ENCODE measurements around the gene POU2AF1. TPM values are rescaled to one million over a fixed set of nuclear protein-coding genes. Genes with fewer than 3 reads are reported as not detected.

POU2AF1 gene
- total and polyA plus RNA-seq, 4 donors, result 0.21 to 2.0 (median 0.83) TPM

DNA sequence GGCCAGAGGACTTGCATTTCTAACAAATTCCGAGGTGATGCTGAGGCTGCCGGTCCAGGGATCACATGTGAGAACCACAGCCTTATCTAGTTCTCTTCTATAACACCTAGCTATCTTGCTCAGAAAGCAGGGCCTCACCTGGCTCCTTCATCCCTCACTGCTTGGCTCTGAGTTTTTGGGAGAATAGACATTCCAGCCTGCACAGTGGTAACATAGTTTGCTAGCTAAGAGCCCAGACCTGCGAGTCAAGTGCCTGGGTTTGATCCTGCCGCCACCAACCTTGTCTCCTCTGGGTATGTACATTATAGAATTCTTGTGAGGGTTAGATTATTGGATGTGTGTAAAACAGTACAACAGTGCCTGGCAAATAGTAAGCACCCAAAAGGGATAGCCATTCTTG lies 13.5 kb upstream of the POU2AF1 start:
- 95% methylated on average over 4 of the region's 4 CpGs for WGBS

DNA sequence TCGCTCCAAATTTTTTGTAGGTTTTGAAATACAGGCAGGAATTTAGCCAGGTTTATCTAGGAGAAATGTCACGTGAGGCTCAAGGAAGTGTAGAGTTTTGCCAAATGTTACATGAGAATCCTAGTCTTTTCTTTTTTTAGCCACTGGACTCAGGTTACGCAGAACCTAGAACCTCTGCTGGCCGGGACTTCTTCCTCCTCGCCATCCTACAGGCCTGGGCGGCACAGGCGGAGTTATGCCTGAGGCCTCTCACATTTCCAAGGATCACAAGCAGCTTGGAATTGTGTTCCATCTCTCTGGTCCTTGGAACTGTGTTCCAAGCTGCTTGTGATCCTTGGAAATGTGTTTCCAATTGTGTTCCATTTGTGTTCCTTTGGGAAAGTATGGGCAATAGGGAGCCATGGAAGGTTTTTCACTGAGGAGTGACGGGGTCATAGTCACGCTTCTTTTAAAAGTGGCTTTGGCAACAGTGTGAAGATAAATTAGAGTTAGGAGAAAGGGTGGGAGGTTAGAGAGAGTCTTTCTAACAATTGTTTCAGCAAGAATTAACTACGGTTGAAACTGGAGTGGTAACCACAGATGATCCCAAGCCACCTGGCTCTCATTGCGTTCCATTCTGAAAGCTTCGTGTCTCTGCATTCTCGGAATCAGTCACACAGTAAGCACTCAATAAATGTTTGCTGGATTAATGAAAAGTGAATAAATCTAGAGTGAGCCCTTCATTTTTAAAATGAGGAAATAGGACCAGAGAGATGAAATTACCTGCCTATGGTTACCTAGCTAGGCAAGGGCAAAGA lies 12.5 kb upstream of the POU2AF1 start:
- WGBS, result 91% methylated on average over 13 of the region's 13 CpGs
- Histone ChIP-seq H3K9ac (ENCODE audit: low read depth in 1 of 2, low read length in 2 of 2) (no peak overlapping the region), H3K27me3 (ENCODE audit: control insufficient read depth in 4 of 4, insufficient read depth in 4 of 4, low read length in 3 of 4) (no peaks in the 10 kb centered on the region), H3K36me3 (ENCODE audit: control insufficient read depth in 4 of 4, insufficient read depth in 3 of 4, low read depth in 1 of 4, low read length in 3 of 4) (no peaks in the 10 kb centered on the region), H3K4me3 (ENCODE audit: low read depth in 1 of 3, low read length in 3 of 3) (no peak overlapping the region), H3K9me3 (ENCODE audit: control insufficient read depth in 4 of 4, low read length in 3 of 4) (no peaks in the 10 kb centered on the region), H3K27ac (ENCODE audit: low read depth in 1 of 2, low read length in 2 of 2) (no peak overlapping the region), H3K4me1 (ENCODE audit: control insufficient read depth in 4 of 4, insufficient read depth in 4 of 4, low read length in 3 of 4) (peaks cover 0 to 11% (median 0%) of the 10 kb centered on the region in 4 donors)
- DNase-seq (ENCODE audit: low spot score), result no peak
- TF ChIP-seq HNF4A (conservative IDR thresholded peaks at IDR 0.05) (no peak), SP1 (IDR thresholded peaks at IDR 0.05) (no peak), HNF4G (IDR thresholded peaks at IDR 0.05) (no peak), FOXA2 (IDR thresholded peaks at IDR 0.05) (no peak), RXRA (IDR thresholded peaks at IDR 0.05) (no peak), EGR1 (IDR thresholded peaks at IDR 0.05; ENCODE audit: low read depth in 2 of 2) (no peak), GABPA (IDR thresholded peaks at IDR 0.05 in 1 of 2, conservative IDR thresholded peaks at IDR 0.05 in 1 of 2) (no peak), RAD21 (IDR thresholded peaks at IDR 0.05) (no peak), NR2F2 (IDR thresholded peaks at IDR 0.05) (no peak)
- TF ChIP-seq, protein P1, sequence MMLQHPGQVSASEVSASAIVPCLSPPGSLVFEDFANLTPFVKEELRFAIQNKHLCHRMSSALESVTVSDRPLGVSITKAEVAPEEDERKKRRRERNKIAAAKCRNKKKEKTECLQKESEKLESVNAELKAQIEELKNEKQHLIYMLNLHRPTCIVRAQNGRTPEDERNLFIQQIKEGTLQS (IDR thresholded peaks at IDR 0.05), result no peak
- TF ChIP-seq, protein P2, sequence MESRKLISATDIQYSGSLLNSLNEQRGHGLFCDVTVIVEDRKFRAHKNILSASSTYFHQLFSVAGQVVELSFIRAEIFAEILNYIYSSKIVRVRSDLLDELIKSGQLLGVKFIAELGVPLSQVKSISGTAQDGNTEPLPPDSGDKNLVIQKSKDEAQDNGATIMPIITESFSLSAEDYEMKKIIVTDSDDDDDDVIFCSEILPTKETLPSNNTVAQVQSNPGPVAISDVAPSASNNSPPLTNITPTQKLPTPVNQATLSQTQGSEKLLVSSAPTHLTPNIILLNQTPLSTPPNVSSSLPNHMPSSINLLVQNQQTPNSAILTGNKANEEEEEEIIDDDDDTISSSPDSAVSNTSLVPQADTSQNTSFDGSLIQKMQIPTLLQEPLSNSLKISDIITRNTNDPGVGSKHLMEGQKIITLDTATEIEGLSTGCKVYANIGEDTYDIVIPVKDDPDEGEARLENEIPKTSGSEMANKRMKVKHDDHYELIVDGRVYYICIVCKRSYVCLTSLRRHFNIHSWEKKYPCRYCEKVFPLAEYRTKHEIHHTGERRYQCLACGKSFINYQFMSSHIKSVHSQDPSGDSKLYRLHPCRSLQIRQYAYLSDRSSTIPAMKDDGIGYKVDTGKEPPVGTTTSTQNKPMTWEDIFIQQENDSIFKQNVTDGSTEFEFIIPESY (IDR thresholded peaks at IDR 0.05), result no peak
- TF ChIP-seq, protein P3, sequence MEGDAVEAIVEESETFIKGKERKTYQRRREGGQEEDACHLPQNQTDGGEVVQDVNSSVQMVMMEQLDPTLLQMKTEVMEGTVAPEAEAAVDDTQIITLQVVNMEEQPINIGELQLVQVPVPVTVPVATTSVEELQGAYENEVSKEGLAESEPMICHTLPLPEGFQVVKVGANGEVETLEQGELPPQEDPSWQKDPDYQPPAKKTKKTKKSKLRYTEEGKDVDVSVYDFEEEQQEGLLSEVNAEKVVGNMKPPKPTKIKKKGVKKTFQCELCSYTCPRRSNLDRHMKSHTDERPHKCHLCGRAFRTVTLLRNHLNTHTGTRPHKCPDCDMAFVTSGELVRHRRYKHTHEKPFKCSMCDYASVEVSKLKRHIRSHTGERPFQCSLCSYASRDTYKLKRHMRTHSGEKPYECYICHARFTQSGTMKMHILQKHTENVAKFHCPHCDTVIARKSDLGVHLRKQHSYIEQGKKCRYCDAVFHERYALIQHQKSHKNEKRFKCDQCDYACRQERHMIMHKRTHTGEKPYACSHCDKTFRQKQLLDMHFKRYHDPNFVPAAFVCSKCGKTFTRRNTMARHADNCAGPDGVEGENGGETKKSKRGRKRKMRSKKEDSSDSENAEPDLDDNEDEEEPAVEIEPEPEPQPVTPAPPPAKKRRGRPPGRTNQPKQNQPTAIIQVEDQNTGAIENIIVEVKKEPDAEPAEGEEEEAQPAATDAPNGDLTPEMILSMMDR (IDR thresholded peaks at IDR 0.05; ENCODE audit: low read depth, low read length, missing input control), result no peak
- TF ChIP-seq, protein P4, sequence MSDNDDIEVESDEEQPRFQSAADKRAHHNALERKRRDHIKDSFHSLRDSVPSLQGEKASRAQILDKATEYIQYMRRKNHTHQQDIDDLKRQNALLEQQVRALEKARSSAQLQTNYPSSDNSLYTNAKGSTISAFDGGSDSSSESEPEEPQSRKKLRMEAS (IDR thresholded peaks at IDR 0.05), result no peak
- TF ChIP-seq, protein P5, sequence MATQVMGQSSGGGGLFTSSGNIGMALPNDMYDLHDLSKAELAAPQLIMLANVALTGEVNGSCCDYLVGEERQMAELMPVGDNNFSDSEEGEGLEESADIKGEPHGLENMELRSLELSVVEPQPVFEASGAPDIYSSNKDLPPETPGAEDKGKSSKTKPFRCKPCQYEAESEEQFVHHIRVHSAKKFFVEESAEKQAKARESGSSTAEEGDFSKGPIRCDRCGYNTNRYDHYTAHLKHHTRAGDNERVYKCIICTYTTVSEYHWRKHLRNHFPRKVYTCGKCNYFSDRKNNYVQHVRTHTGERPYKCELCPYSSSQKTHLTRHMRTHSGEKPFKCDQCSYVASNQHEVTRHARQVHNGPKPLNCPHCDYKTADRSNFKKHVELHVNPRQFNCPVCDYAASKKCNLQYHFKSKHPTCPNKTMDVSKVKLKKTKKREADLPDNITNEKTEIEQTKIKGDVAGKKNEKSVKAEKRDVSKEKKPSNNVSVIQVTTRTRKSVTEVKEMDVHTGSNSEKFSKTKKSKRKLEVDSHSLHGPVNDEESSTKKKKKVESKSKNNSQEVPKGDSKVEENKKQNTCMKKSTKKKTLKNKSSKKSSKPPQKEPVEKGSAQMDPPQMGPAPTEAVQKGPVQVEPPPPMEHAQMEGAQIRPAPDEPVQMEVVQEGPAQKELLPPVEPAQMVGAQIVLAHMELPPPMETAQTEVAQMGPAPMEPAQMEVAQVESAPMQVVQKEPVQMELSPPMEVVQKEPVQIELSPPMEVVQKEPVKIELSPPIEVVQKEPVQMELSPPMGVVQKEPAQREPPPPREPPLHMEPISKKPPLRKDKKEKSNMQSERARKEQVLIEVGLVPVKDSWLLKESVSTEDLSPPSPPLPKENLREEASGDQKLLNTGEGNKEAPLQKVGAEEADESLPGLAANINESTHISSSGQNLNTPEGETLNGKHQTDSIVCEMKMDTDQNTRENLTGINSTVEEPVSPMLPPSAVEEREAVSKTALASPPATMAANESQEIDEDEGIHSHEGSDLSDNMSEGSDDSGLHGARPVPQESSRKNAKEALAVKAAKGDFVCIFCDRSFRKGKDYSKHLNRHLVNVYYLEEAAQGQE (IDR thresholded peaks at IDR 0.05), result no peak

More for the DNA sequence above, 13.5 kb upstream of the POU2AF1 start:
- Histone ChIP-seq H3K27ac (ENCODE audit: low read depth in 1 of 2, low read length in 2 of 2) (no peak overlapping the region), H3K27me3 (ENCODE audit: control insufficient read depth in 4 of 4, insufficient read depth in 4 of 4, low read length in 3 of 4) (no peaks in the 10 kb centered on the region), H3K9ac (ENCODE audit: low read depth in 1 of 2, low read length in 2 of 2) (no peak overlapping the region), H3K4me1 (ENCODE audit: control insufficient read depth in 4 of 4, insufficient read depth in 4 of 4, low read length in 3 of 4) (peaks cover 0 to 7% (median 0%) of the 10 kb centered on the region in 4 donors), H3K9me3 (ENCODE audit: control insufficient read depth in 4 of 4, low read length in 3 of 4) (no peaks in the 10 kb centered on the region), H3K36me3 (ENCODE audit: control insufficient read depth in 4 of 4, insufficient read depth in 3 of 4, low read depth in 1 of 4, low read length in 3 of 4) (no peaks in the 10 kb centered on the region), H3K4me3 (ENCODE audit: low read depth in 1 of 3, low read length in 3 of 3) (no peak overlapping the region)
- DNase-seq (ENCODE audit: low spot score), result no peak
- TF ChIP-seq, protein P2 (IDR thresholded peaks at IDR 0.05), result no peak
- TF ChIP-seq, protein P3 (IDR thresholded peaks at IDR 0.05; ENCODE audit: low read depth, low read length, missing input control), result no peak
- TF ChIP-seq JUND (IDR thresholded peaks at IDR 0.05) (no peak), HNF4A (conservative IDR thresholded peaks at IDR 0.05) (no peak), GABPA (IDR thresholded peaks at IDR 0.05 in 1 of 2, conservative IDR thresholded peaks at IDR 0.05 in 1 of 2) (no peak), YY1 (IDR thresholded peaks at IDR 0.05) (no peak), RXRA (IDR thresholded peaks at IDR 0.05) (no peak)

All from liver (tissue), 9 donors.